Esophagus squamous epithelium (tissue), 5 donors: ENCODE measurements around the gene FOXC1. TPM values are rescaled to one million over a fixed set of nuclear protein-coding genes. Genes with fewer than 3 reads are reported as not detected.

ENCODE experiments used
- DNase-seq: peaks from one replicate; lab custom pipeline; 2025; lab: John Stamatoyannopoulos, UW
- H3K27ac ChIP-seq, 4 donors: fragments of 200-600 bp; sonication (generic); one replicate each; pipeline ENCODE4 v1.5.1; 2016 to 2019; ENCODE audit warnings: mild to moderate bottlenecking in 1 of 4
- H3K27me3 ChIP-seq, 4 donors: fragments of 200-600 bp; sonication (generic); 1 replicate in 3 of 4; 2 replicates in 1 of 4; pipeline versions ENCODE4 v1.5.1 to v1.6.0; 2017 to 2021; ENCODE audit warnings: antibody characterized with exemption in 1 of 4
- H3K36me3 ChIP-seq, 3 donors: fragments of 200-600 bp; sonication (generic); one replicate each; pipeline ENCODE4 v1.5.1; 2016 to 2019
- H3K4me1 ChIP-seq, 3 donors: fragments of 200-600 bp; sonication (generic); one replicate each; pipeline ENCODE4 v1.5.1; 2017 to 2019
- H3K4me3 ChIP-seq, 4 donors: fragments of 200-600 bp; sonication (generic); 1 replicate in 3 of 4; 2 replicates in 1 of 4; pipeline ENCODE4 v1.5.1; 2016 to 2019; ENCODE audit warnings: mild to moderate bottlenecking in 2 of 4, moderate library complexity in 1 of 4
- H3K9me3 ChIP-seq, 3 donors: fragments of 200-600 bp; sonication (generic); one replicate each; pipeline ENCODE4 v1.5.1; 2016 to 2019
- POLR2A ChIP-seq, 4 donors: fragments of 450-650 bp; IDR thresholded peaks; one replicate each; pipeline ENCODE4 v1.6.1; 2017; ENCODE audit warnings: antibody characterized with exemption in 4 of 4, mild to moderate bottlenecking in 4 of 4, moderate library complexity in 3 of 4
- WGBS, 2 donors: methylation state at CpG; one replicate each; pipeline ENCODE4 v1.1.5; 2018; 5-methylcytosine and 5-hydroxymethylcytosine counted together
- intact Hi-C: fragments of 100-400 bp; cut with DNase I; formaldehyde crosslinking; loops from one replicate; pipeline ENCODE4 v1.15.0; 2022
- total RNA-seq, 4 donors: library from RNA; depleted of rRNA; stranded (reverse); fragments of >200 nt; gene quantifications; one replicate each; pipeline ENCODE4 v1.1.0, GENCODE V29; 2016
- TF ChIP-seq, protein P1 (sequence below), 6 experiments: fragments of 450-650 bp in 4 of 6; fragments of 200-600 bp in 2 of 6; sonication (generic) in 2 of 6; IDR thresholded peaks; one replicate each; pipeline ENCODE4 v1.5.1; 2016 to 2019; ENCODE audit warnings: antibody characterized with exemption in 6 of 6, mild to moderate bottlenecking in 4 of 6, moderate library complexity in 4 of 6
- donor health status: DM: yes; HTN: yes; CAD: no.

FOXC1 gene
- total RNA-seq, 4 donors from 2014 or later, result 2.2 to 6.0 (median 3.4) TPM

GRCh38 chr6:1657771-1658165, 48.1 kb downstream of the FOXC1 start:
- intact Hi-C loops, result no loop called here
- WGBS, 2 donors, result 82 to 94% methylated on average over 7 of the region's 7 CpGs
- no peaks in the 10 kb centered on the region for H3K9me3 ChIP-seq

DNA sequence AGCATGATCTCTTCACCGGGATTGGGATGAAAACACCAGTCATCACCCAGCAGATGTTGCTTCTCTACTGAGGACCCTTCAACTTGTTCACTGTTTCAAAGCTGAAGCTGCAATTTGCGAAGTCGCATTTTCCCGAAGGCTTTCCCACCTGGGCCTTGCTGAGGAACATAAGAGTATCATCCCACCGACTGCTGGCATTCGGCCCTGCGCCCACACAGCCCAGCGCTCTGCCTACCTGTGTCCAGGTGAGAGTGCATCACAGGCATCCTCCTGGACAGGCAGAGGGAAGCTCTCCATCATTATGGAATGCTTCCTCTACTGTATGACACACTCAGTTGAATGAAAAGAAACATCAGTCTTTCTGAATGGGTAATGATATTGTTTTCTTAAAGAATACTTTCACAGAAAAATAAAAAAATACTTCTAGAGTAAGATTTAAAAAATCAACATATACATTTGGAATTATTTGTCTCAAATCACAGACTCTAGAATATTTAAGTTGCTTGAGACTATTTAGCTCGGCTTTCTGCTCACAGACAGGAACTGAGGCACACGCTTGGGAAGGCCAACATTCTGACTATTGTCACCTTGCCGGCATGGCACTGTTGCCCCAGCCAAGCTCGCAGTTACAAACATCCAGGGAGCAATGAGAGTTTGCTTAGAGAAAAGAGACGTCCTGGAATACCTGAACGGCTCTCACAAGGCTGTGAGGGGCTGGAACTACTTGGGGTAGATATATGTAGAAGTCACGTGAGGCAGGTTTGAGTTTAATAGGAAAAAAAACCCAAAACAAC, 48.7 kb downstream of the FOXC1 start:
- no peaks in the 10 kb centered on the region for H3K36me3 ChIP-seq
- no peak overlapping the region for H3K4me3 ChIP-seq
- no peak for DNase-seq

More at GRCh38 chr6:1657771-1658165, 48.1 kb downstream of the FOXC1 start:
- H3K4me1 ChIP-seq, result no peaks in the 10 kb centered on the region
- no peaks in the 10 kb centered on the region for H3K36me3 ChIP-seq
- no peaks in the 10 kb centered on the region for H3K27me3 ChIP-seq
- no peak overlapping the region for H3K27ac ChIP-seq
- TF ChIP-seq POLR2A (IDR thresholded peaks at IDR 0.05), result no peak
- TF ChIP-seq, protein P1, sequence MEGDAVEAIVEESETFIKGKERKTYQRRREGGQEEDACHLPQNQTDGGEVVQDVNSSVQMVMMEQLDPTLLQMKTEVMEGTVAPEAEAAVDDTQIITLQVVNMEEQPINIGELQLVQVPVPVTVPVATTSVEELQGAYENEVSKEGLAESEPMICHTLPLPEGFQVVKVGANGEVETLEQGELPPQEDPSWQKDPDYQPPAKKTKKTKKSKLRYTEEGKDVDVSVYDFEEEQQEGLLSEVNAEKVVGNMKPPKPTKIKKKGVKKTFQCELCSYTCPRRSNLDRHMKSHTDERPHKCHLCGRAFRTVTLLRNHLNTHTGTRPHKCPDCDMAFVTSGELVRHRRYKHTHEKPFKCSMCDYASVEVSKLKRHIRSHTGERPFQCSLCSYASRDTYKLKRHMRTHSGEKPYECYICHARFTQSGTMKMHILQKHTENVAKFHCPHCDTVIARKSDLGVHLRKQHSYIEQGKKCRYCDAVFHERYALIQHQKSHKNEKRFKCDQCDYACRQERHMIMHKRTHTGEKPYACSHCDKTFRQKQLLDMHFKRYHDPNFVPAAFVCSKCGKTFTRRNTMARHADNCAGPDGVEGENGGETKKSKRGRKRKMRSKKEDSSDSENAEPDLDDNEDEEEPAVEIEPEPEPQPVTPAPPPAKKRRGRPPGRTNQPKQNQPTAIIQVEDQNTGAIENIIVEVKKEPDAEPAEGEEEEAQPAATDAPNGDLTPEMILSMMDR (IDR thresholded peaks at IDR 0.05), result no peak
- no peak for DNase-seq
- H3K4me3 ChIP-seq, result no peak overlapping the region

DNA sequence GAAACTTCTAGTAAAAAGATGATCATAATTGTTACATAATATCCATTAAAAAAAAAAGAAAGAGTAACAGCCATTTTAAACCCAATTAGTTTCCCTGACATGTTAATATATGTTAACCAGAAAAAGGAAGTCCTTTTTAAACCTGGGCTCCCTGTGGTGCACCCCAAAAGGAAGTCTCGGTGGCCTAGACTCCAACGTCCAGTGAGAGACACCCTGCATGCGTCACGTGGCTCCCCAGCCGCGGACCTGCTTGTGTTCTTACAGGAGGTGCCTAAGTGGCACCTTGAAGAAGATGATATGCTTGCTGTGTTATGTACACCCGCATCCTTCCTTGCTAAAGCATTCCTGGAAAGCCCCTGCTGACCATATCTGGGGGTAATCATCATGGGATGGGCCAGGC, 50.1 kb downstream of the FOXC1 start:
- no peak for DNase-seq
- Histone ChIP-seq H3K27ac (no peak overlapping the region), H3K9me3 (no peaks in the 10 kb centered on the region), H3K27me3 (no peaks in the 10 kb centered on the region), H3K4me3 (no peak overlapping the region), H3K36me3 (no peaks in the 10 kb centered on the region), H3K4me1 (no peaks in the 10 kb centered on the region)
- no peak for TF ChIP-seq POLR2A (IDR thresholded peaks at IDR 0.05)
- TF ChIP-seq, protein P1 (IDR thresholded peaks at IDR 0.05), result no peak
- WGBS, 2 donors, result 89 to 94% methylated on average over 5 to 7 of the region's 7 CpGs
- intact Hi-C loops, result no loop called here

More for the DNA sequence above, 48.7 kb downstream of the FOXC1 start:
- Histone ChIP-seq H3K9me3 (no peaks in the 10 kb centered on the region), H3K27ac (no peak overlapping the region), H3K27me3 (no peaks in the 10 kb centered on the region), H3K4me1 (no peaks in the 10 kb centered on the region)
- no peak for TF ChIP-seq POLR2A (IDR thresholded peaks at IDR 0.05)
- TF ChIP-seq, protein P1 (IDR thresholded peaks at IDR 0.05), result no peak
- intact Hi-C loops, result no loop called here
- 90 to 94% methylated on average over 13 to 15 of the region's 15 CpGs for WGBS, 2 donors

GRCh38 chr6:1662534-1662933, 52.8 kb downstream of the FOXC1 start:
- Histone ChIP-seq H3K27me3 (no peaks in the 10 kb centered on the region), H3K4me1 (no peaks in the 10 kb centered on the region), H3K27ac (no peak overlapping the region), H3K9me3 (no peaks in the 10 kb centered on the region), H3K36me3 (no peaks in the 10 kb centered on the region), H3K4me3 (no peak overlapping the region)
- no peak for DNase-seq
- TF ChIP-seq POLR2A (IDR thresholded peaks at IDR 0.05), result no peak
- TF ChIP-seq, protein P1 (IDR thresholded peaks at IDR 0.05), result no peak
- intact Hi-C loops, result no loop called here

Other genes starting within 250 kb of the FOXC1 start
- gene FOXF2, start 220.3 kb upstream of the FOXC1 start, total RNA-seq, result 10 to 100 TPM in 1 of 4 donors, 1 to 10 TPM in 2, under 1 TPM in 1; 0.34 to 12.4 (median 4.0) TPM